HG02852 (cell line): ENCODE results near the gene PUSL1.

Experiments used
- ATAC-seq: cut with Tn5 transposase; IDR thresholded peaks from one replicate; pipeline ENCODE4 v1.9.1; 2021; ENCODE audit warnings: mild to moderate bottlenecking, moderate library complexity; ENCODE audit not compliant: unreplicated experiment

Gene PUSL1

GRCh38 chr1:1335792-1336248, 27.4 kb downstream of the PUSL1 start:
- ATAC-seq = no peak

DNA sequence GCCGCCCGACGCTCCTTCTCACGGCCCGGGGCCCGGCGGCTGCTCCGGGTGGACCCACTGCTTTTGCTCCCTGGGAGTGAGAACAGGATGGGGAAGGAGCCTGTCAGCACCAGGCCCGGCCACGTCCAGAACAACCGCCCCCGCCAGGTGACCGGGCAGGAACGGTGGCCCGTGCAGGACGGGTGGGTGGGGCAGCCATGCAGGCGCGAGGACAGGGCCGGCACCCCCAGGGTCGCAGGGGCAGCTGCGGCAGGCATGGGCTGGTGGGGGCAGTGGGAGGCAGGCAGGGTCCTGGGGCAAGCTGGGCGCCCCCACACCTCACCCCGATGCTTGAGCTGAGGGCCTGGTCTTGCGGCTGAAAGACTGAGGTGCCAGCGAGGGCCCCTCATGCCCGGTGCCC, 28.0 kb downstream of the PUSL1 start:
- no peak for ATAC-seq

- ATAC-seq = no peak
Measured at GRCh38 chr1:1336931-1337792, 28.8 kb downstream of the PUSL1 start.

GRCh38 chr1:1337793-1338147, 29.4 kb downstream of the PUSL1 start:
- ATAC-seq = no peak

DNA sequence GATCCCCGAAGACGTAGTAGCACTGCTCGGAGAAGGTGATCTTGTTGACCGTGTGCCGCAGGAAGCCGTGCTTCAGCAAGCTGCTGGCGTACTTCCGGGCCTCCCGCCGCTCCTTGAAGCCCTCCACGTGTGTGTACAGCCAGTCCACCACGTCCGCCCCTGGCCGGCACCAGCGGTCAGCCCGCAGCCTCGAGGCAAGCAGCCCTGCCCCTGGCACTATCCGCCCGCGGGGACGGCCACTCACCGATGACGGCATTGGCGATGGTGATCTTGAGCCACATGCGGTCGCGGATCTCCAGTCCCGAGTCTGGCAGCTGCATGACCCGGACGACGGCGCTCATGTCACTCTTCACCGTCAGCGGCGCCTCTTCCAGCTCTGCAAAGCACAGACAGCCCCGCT, 29.9 kb downstream of the PUSL1 start:
- ATAC-seq = no peak

GRCh38 chr1:1340185-1340584, 31.8 kb downstream of the PUSL1 start:
- no peak for ATAC-seq

- ATAC-seq = no peak
Measured at GRCh38 chr1:1340791-1341548, 32.6 kb downstream of the PUSL1 start.

- no peak for ATAC-seq
Measured at GRCh38 chr1:1341549-1342021, 33.2 kb downstream of the PUSL1 start.

- ATAC-seq = no peak
Measured at GRCh38 chr1:1342061-1342562, 33.7 kb downstream of the PUSL1 start.

DNA sequence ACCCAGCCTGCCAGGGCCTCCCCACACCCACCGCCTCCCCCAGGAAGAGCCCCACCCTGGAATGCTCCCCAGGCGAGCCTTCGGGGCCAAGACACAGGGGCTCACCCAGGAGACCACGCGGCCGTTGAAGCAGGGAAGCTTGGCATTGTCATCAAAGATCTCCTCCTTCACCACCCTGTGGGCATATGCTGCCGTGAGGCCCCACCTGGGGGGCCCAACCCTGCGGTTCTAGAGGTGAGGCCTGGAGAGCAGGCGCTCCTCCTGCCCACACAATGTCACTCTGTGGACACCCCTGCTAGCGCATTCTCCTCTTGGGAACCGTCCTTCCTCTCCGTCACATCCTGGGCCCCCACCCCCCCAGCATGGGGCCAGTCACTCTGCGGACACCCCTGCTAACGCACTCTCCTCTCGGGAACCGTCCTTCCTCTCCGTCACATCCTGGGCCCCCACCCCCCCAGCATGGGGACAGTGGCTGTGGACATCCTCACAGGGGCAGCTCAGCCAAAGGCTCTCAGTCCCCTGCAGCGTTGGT, 34.3 kb downstream of the PUSL1 start:
- ATAC-seq = no peak

- no peak for ATAC-seq
Measured at GRCh38 chr1:1343811-1344421, 35.5 kb downstream of the PUSL1 start.

DNA sequence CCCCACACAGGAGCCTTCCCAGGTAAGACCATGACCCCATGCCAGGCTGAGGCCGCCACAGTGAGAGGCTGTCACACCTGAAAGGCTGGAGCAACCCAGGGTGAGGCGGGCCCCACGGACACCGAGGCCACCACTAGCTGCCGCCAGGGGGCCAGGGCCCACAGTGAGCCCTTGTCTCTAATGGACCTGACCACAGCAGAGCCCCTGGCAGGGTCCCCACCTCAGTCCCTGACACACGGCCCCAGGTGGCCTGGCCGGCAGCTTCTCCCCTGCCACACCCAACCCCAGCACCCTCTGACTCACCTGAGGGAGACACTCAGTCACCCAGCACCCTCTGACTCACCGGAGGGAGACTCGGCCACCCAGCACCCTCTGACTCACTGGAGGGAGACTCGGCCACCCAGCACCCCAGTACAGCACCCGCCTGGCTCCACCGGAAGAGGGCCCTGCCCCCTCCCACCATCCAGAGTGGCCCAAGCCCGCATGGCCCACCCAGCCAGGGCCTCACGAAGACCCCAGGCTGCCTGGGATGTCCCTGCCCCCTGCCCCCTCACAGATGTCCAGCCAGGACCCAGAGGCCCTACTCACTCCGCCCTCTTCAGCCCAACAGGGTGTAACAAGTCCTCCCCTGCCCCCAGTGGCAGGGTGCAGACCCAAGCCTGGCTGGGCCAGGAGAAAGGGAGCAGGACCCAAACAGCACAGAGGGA, 36.4 kb downstream of the PUSL1 start:
- ATAC-seq = no peak

- ATAC-seq = no peak
Measured at GRCh38 chr1:1345384-1345783, 37.0 kb downstream of the PUSL1 start.

DNA sequence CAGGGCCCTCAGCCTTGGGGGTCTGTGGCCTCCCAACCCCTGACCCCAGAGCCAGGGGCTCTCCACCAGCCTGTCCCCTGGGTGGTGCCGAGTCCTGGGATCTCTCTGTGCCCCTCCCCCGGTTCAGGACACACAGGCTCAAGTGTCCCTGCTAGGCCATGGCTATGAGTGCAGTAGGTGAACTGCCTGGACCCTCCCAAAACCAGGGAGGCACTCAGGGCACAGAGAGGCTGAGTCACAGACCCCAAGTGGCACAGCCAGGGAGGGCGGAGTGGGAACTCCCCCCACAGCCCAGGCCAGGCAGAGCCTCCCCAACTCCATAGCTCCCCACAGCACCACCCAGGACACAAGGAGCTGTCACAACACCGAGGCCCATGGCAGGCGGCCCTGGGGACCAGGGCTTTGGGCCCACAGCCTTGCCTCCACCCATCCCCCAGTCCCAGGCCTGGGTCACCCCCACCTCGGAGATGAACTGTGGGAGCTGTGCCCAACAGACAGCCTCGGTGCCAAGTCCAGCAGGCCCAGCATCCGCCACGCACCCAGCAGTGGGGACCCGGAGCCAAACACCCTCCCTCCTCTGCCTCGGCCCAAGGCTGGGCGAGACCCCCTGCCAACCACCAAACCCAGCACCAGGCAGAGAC, 37.6 kb downstream of the PUSL1 start:
- no peak for ATAC-seq

DNA sequence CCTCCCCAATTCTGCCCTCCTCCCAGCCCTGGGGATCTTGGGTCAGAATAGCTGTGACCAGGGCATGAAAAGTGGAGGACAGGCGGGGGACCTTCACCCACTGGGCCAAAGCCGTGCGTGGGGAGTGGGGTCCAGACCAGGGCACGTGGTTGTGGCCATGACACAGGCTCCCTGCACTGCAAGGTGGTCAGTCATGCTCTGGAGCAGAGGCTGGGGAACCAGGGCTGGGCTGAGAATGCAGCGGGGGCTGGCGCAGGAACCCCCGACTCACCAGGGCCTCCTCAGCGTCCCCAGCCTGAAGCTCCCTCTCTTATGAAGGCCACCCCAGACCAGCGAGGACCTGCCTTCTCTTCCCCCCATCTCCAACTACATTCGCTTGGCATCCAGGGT, 38.1 kb downstream of the PUSL1 start:
- ATAC-seq = no peak

GRCh38 chr1:1347026-1347595, 38.7 kb downstream of the PUSL1 start:
- no peak for ATAC-seq

DNA sequence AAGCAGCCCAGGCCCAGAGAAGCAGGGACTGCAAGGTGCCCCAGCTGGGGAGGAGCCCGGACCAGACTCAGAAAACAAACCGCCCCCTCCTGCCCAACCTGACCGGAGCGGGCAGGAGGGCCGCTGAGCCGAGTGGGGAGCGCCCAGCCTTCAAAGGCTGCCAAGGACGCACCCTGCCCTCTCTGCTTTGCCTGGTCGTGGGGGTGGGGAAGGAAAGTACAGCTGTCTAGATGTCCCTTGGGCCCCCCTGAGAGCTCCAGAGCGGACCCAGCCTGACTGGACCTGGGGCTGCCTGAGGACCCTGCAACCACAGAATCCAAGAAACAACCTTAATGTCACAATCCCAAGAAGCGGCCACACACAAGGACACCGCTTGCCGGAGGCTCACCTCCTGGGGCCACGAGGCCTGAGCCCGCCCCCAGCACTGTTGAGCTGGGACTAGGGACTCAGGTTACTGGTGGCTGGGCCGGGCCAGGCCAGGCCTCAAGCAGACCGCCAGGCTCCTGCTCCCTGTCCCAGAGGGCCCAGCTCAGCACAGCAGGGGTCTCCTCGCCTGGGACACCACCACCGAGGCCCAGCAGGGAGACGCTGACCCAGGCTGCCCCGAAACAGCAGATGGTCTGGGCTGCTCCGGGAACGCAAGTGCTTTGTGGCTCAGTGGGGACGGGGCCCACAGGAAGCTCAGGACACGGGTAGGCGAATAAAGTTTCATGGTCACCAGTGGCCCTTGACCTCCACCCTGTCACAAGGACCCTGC, 39.4 kb downstream of the PUSL1 start:
- no peak for ATAC-seq

DNA sequence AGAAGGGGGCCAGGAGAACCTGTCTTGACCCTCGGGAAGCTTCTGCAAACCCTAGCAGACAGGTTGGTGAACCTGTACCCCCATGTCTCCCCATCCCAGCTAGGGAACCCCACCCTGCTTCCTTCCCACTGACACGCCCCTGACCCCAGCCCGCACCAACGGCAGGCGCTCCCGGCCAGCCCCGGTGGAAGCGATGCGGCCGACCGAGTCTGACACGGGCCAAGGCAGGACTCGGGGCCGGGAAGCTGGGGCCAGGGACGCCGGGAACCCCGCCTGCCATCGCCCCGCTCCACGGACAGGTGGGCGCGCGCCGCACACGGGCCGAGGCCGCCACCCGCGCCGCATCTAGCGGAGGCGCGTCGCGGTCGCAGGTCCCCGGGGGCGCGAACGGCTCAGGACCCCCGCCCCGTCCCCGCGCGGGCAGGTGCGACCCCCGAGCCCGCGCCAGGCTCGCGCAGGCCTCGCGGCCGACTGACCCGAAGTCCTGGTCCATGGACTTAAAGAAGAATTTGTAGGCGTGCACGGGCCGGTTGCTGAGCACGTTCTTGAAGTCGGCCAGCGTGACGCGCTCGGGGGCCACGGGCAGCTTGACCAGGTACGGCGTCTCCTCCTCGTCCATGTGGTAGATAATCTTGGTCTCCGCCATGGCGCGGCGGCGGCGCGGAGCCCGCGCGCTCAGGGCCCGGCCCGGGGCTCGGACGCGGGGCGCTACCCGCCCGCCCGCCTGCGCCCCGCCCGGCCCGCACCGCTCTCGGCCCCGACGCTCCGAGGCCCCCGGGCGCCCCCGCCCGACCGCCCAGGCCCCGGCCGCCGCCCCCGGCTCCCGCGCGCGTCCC, 40.2 kb downstream of the PUSL1 start:
- ATAC-seq = peak; percentile 34
